ENCODE measurements around the gene WDR87. TPM values are rescaled to one million over a fixed set of nuclear protein-coding genes. Genes with fewer than 3 reads are reported as not detected.
"Not testable (repeated sequence)": the region's sequence is repeated elsewhere in the genome, so short reads cannot be mapped to it uniquely, and the experiment has no call there.

Gene WDR87
- total RNA-seq, 5 donors from 2014 or later (not counting 1 experiment from before 2014, with no cell fraction given), result not detected

DNA sequence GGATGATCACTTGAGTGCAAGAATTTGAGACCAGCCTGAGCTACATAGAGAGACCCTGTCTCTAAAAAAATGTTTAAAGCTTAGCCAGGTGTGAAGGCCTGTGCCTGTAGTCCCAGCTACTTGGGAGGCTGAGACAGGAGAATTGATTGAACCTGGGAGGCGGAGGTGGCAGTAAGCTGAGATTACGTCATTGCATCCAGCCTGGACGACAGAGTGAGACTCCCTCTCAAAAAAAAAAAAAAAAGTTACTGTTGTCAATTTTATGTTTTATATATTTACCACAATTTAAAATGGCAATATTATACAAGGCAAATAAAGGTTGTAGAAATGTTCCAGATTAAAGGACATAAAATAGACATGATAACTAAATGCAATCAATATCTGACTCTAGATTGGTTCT is 29.2 kb downstream of the WDR87 start:
- H3K4me3 Mint-ChIP-seq, result no peak overlapping the region
- no peaks in the 10 kb centered on the region for H3K4me1 Mint-ChIP-seq
- Histone ChIP-seq H3K9me3 (peaks cover 3% of the 10 kb centered on the region), H3K27me3 (replicated peaks in 1 of 2; ENCODE audit: control insufficient read depth in 2 of 2, extremely low read depth in 1 of 2, insufficient read depth in 2 of 2, low read length in 1 of 2) (peaks cover 0 to 3% of the 10 kb centered on the region in 2 experiments), H3K36me3 (ENCODE audit: control insufficient read depth in 2 of 2, extremely low read depth in 1 of 2, insufficient read depth in 1 of 2, low read length in 1 of 2) (no peaks in the 10 kb centered on the region), H3K4me1 (ENCODE audit: control insufficient read depth in 1 of 2, extremely low read depth in 1 of 2, insufficient read depth in 2 of 2, low read length in 2 of 2) (no peaks in the 10 kb centered on the region), H3K4me3 (ENCODE audit: control insufficient read depth in 1 of 2, extremely low read depth in 1 of 2, low read length in 1 of 2) (no peak overlapping the region), H3K27ac (ENCODE audit: low read length) (no peak overlapping the region)
- no CpG with 5 or more reads among the region's 3 CpGs for WGBS (ENCODE audit: insufficient coverage)
- POLR2A ChIA-PET, result no interaction called here
- H3K36me3 Mint-ChIP-seq, result no peaks in the 10 kb centered on the region
- H3K9me3 Mint-ChIP-seq, result peaks cover 5 to 7% (median 5%) of the 10 kb centered on the region in 3 donors
- H3K27ac Mint-ChIP-seq, result no peak overlapping the region
- ATAC-seq (replicated peaks in 1 of 4), result no peak
- CTCF ChIA-PET, result no interaction called here
- H3K27me3 Mint-ChIP-seq, result peaks cover 3 to 4% of the 10 kb centered on the region in 2 donors
- no peak for DNase-seq

DNA sequence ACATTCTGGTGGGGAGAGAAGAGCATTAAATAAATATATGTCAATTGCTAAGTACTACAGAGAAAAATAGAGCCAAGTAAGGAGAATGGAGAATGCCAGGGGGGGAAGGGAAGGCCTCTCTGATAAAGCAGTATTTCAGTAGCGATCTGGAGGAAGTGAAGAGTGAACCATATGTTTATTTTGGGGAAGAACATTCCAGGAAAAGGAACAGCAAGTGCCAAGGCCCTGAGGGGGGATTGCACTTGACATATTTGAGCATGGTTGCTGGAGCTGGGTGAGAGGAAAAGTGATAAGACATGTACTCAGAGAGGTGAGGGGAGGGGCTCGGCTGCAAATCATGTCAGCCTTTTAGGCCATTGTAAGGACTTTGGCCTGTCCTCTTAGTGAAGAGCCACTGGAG is 30.4 kb downstream of the WDR87 start:
- H3K36me3 Mint-ChIP-seq, result no peaks in the 10 kb centered on the region
- DNase-seq (no peak), ATAC-seq (replicated peaks in 1 of 4) (no peak)
- peaks cover 4 to 7% of the 10 kb centered on the region in 2 donors for H3K27me3 Mint-ChIP-seq
- Histone ChIP-seq H3K4me3 (ENCODE audit: control insufficient read depth in 1 of 2, extremely low read depth in 1 of 2, low read length in 1 of 2) (no peak overlapping the region), H3K4me1 (ENCODE audit: control insufficient read depth in 1 of 2, extremely low read depth in 1 of 2, insufficient read depth in 2 of 2, low read length in 2 of 2) (no peaks in the 10 kb centered on the region), H3K9me3 (no peaks in the 10 kb centered on the region), H3K27me3 (replicated peaks in 1 of 2; ENCODE audit: control insufficient read depth in 2 of 2, extremely low read depth in 1 of 2, insufficient read depth in 2 of 2, low read length in 1 of 2) (peaks cover 0 to 3% of the 10 kb centered on the region in 2 experiments), H3K36me3 (ENCODE audit: control insufficient read depth in 2 of 2, extremely low read depth in 1 of 2, insufficient read depth in 1 of 2, low read length in 1 of 2) (no peaks in the 10 kb centered on the region), H3K27ac (ENCODE audit: low read length) (no peak overlapping the region)
- ChIA-PET POLR2A (no interaction called here), CTCF (no interaction called here)
- no peaks in the 10 kb centered on the region for H3K4me1 Mint-ChIP-seq
- no peak overlapping the region for H3K27ac Mint-ChIP-seq
- peaks cover 0 to 9% (median 0%) of the 10 kb centered on the region in 3 donors for H3K9me3 Mint-ChIP-seq
- WGBS (ENCODE audit: insufficient coverage), result 0% methylated on average over 1 of the region's 2 CpGs
- no peak overlapping the region for H3K4me3 Mint-ChIP-seq

DNA sequence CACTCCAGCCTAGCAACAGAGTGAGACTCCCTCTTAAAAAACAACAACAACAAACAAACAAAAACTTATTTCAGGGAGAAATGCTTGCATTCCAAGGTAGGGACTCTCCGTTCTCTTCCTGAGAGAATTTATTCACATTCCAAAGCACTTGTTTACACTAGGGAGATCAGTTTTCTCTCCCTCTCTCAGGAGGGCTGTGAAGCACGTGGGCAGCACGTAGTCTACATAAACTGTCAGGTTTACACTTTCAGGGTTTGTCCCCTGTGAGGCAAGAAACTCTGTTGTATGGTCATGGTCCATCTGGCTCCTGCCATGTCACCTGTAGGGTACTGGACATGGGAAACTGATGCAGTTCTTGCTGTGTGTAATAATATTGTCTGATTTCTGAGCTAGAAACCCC is 31.6 kb downstream of the WDR87 start:
- H3K4me3 ChIP-seq (ENCODE audit: control insufficient read depth in 1 of 2, extremely low read depth in 1 of 2, low read length in 1 of 2), result no peak overlapping the region
- H3K27me3 ChIP-seq (replicated peaks in 1 of 2; ENCODE audit: control insufficient read depth in 2 of 2, extremely low read depth in 1 of 2, insufficient read depth in 2 of 2, low read length in 1 of 2), result peaks cover 0 to 6% of the 10 kb centered on the region in 2 experiments
- H3K4me3 Mint-ChIP-seq, result no peak overlapping the region
- peaks cover 0 to 9% (median 0%) of the 10 kb centered on the region in 3 donors for H3K9me3 Mint-ChIP-seq
- peaks cover 7 to 8% of the 10 kb centered on the region in 2 donors for H3K27me3 Mint-ChIP-seq
- POLR2A ChIA-PET, result no interaction called here
- H3K4me1 ChIP-seq (ENCODE audit: control insufficient read depth in 1 of 2, extremely low read depth in 1 of 2, insufficient read depth in 2 of 2, low read length in 2 of 2), result no peaks in the 10 kb centered on the region
- no peaks in the 10 kb centered on the region for H3K36me3 ChIP-seq (ENCODE audit: control insufficient read depth in 2 of 2, extremely low read depth in 1 of 2, insufficient read depth in 1 of 2, low read length in 1 of 2)
- WGBS (ENCODE audit: insufficient coverage), result 70% methylated on average over 2 of the region's 3 CpGs
- DNase-seq (no peak), ATAC-seq (replicated peaks in 1 of 4) (no peak)
- no peak overlapping the region for H3K27ac ChIP-seq (ENCODE audit: low read length)
- H3K4me1 Mint-ChIP-seq, result no peaks in the 10 kb centered on the region
- CTCF ChIA-PET, result no interaction called here
- H3K27ac Mint-ChIP-seq, result no peak overlapping the region
- H3K9me3 ChIP-seq, result no peaks in the 10 kb centered on the region
- H3K36me3 Mint-ChIP-seq, result no peaks in the 10 kb centered on the region

DNA sequence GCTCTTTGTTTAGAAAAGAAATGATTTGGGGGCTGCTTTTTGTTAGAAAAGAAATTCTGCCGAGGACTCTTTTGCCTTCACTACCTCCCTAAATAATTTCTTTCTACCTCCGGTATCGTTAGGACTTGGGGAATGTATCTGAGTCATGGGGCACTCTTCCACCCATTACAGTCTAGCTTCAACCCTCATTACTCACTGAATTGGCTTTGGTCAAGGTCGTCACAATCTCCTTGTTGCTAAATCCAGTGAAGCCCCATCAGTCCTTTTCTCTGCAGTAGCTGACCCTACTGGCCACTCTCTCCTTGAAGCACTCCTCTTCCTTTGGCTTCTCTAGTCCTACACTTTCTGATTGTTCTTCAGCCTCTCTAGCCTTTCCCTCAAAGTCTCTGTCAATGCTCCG is 34.0 kb downstream of the WDR87 start:
- no peak for DNase-seq
- ChIA-PET CTCF (no interaction called here), POLR2A (no interaction called here)
- ATAC-seq (replicated peaks in 1 of 4), result no peak
- Histone ChIP-seq H3K27ac (ENCODE audit: low read length) (no peak overlapping the region), H3K36me3 (ENCODE audit: control insufficient read depth in 2 of 2, extremely low read depth in 1 of 2, insufficient read depth in 1 of 2, low read length in 1 of 2) (no peaks in the 10 kb centered on the region), H3K9me3 (no peaks in the 10 kb centered on the region), H3K4me3 (ENCODE audit: control insufficient read depth in 1 of 2, extremely low read depth in 1 of 2, low read length in 1 of 2) (no peak overlapping the region), H3K4me1 (ENCODE audit: control insufficient read depth in 1 of 2, extremely low read depth in 1 of 2, insufficient read depth in 2 of 2, low read length in 2 of 2) (no peaks in the 10 kb centered on the region), H3K27me3 (replicated peaks in 1 of 2; ENCODE audit: control insufficient read depth in 2 of 2, extremely low read depth in 1 of 2, insufficient read depth in 2 of 2, low read length in 1 of 2) (peaks cover 0 to 6% of the 10 kb centered on the region in 2 experiments)
- Mint-ChIP-seq H3K4me3 (no peak overlapping the region), H3K9me3 (peaks cover 0 to 9% (median 0%) of the 10 kb centered on the region in 3 donors), H3K4me1 (no peaks in the 10 kb centered on the region), H3K27ac (no peak overlapping the region), H3K27me3 (peaks cover 7 to 13% of the 10 kb centered on the region in 2 donors), H3K36me3 (no peaks in the 10 kb centered on the region)
- 75% methylated on average over 1 of the region's 5 CpGs for WGBS (ENCODE audit: insufficient coverage)

DNA sequence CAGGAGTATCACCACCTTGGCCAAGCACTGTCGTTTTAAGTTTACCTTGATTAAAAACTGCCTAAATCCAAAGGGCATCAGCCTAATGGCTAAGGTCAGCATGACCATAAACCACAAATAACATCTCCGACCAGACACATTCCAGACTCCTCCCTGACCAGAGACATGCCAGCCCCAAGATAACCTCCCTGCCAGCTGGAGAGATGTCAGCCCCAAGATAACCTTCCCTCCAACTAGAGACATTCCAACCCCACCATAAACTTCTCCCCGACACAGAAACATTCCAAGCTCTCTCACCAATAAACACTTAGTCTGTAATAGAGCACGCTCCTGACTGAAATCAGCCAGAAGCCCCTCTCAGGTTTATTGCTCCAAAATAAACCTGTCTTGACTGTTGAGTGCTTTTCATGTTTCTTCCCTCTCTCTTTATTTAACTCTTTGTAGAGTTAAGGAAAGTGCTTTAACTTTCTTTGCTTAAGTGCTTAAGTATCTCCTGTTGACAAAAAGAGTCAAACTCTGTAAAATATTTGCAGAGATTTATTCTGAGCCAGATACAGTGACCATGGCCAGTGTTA is 36.5 kb downstream of the WDR87 start:
- H3K27ac Mint-ChIP-seq, result no peak overlapping the region
- H3K4me3 ChIP-seq (ENCODE audit: control insufficient read depth in 1 of 2, extremely low read depth in 1 of 2, low read length in 1 of 2), result no peak overlapping the region
- DNase-seq, result no peak
- H3K4me3 Mint-ChIP-seq, result no peak overlapping the region
- H3K36me3 ChIP-seq (ENCODE audit: control insufficient read depth in 2 of 2, extremely low read depth in 1 of 2, insufficient read depth in 1 of 2, low read length in 1 of 2), result no peaks in the 10 kb centered on the region
- POLR2A ChIA-PET, result no interaction called here
- H3K4me1 ChIP-seq (ENCODE audit: control insufficient read depth in 1 of 2, extremely low read depth in 1 of 2, insufficient read depth in 2 of 2, low read length in 2 of 2), result no peaks in the 10 kb centered on the region
- no peak overlapping the region for H3K27ac ChIP-seq (ENCODE audit: low read length)
- H3K9me3 ChIP-seq, result no peaks in the 10 kb centered on the region
- CTCF ChIA-PET, result no interaction called here
- no peaks in the 10 kb centered on the region for H3K36me3 Mint-ChIP-seq
- no peaks in the 10 kb centered on the region for H3K4me1 Mint-ChIP-seq
- peaks cover 0 to 9% (median 0%) of the 10 kb centered on the region in 3 donors for H3K9me3 Mint-ChIP-seq
- ATAC-seq (replicated peaks in 1 of 4), result no peak
- H3K27me3 Mint-ChIP-seq, result peaks cover 7 to 16% of the 10 kb centered on the region in 2 donors
- peaks cover 0 to 6% of the 10 kb centered on the region in 2 experiments for H3K27me3 ChIP-seq (replicated peaks in 1 of 2; ENCODE audit: control insufficient read depth in 2 of 2, extremely low read depth in 1 of 2, insufficient read depth in 2 of 2, low read length in 1 of 2)
- WGBS (ENCODE audit: insufficient coverage), result 58% methylated on average over 3 of the region's 4 CpGs

DNA sequence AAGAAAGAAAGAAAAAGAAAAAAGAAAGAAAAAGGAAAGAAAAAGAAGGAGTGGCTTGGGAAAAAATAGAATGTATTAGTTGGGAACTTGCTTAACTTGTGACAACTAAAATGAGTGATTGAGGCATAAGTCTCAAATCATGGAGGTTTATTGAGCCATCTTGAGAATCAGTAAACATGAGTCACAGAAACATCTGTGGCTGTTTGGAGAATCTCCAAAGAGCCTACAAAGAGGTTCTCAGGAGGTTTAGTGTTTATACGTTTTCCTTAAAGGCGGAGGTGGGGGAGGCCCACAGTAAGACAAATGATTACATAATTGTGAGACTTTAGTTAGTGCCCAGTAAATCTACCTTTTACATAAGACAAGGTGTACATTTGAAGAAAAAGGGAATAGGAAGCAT is 38.6 kb downstream of the WDR87 start:
- POLR2A ChIA-PET, result no interaction called here
- H3K27me3 ChIP-seq (replicated peaks in 1 of 2; ENCODE audit: control insufficient read depth in 2 of 2, extremely low read depth in 1 of 2, insufficient read depth in 2 of 2, low read length in 1 of 2), result peaks cover 0 to 2% of the 10 kb centered on the region in 2 experiments
- CTCF ChIA-PET, result no interaction called here
- no peaks in the 10 kb centered on the region for H3K36me3 ChIP-seq (ENCODE audit: control insufficient read depth in 2 of 2, extremely low read depth in 1 of 2, insufficient read depth in 1 of 2, low read length in 1 of 2)
- no peak overlapping the region for H3K27ac ChIP-seq (ENCODE audit: low read length)
- no peaks in the 10 kb centered on the region for H3K4me1 ChIP-seq (ENCODE audit: control insufficient read depth in 1 of 2, extremely low read depth in 1 of 2, insufficient read depth in 2 of 2, low read length in 2 of 2)
- no peaks in the 10 kb centered on the region for H3K4me1 Mint-ChIP-seq
- no peak overlapping the region for H3K4me3 ChIP-seq (ENCODE audit: control insufficient read depth in 1 of 2, extremely low read depth in 1 of 2, low read length in 1 of 2)
- no peaks in the 10 kb centered on the region for H3K9me3 ChIP-seq
- H3K36me3 Mint-ChIP-seq, result no peaks in the 10 kb centered on the region
- H3K4me3 Mint-ChIP-seq, result no peak overlapping the region
- no peak overlapping the region for H3K27ac Mint-ChIP-seq
- ATAC-seq (replicated peaks in 1 of 4) (no peak), DNase-seq (no peak)
- H3K9me3 Mint-ChIP-seq, result peaks cover 0 to 9% (median 0%) of the 10 kb centered on the region in 3 donors
- whole genome bisulfite sequencing (ENCODE audit: insufficient coverage), result no CpG with 5 or more reads among the region's 2 CpGs
- H3K27me3 Mint-ChIP-seq, result peaks cover 7 to 12% of the 10 kb centered on the region in 2 donors

DNA sequence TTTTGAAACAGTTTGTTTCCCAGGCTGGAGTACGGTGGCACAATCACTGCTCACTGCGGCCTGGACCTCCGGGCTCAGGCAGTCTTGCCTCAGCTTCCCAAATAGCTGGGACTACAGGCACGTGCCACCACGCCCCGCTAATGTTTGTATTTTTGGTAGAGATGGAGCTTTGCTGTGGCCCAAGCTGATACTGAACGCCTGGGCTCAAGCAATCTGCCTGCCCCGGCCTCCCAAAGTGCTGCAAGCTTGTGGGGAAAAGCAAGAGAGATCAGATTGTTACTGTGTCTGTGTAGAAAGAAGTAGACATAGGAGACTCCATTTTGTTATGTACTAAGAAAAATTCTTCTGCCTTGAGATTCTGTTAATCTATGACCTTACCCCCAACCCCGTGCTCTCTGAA is 40.5 kb downstream of the WDR87 start:
- H3K4me1 ChIP-seq (ENCODE audit: control insufficient read depth in 1 of 2, extremely low read depth in 1 of 2, insufficient read depth in 2 of 2, low read length in 2 of 2); H3K27ac ChIP-seq (ENCODE audit: low read length); CTCF ChIA-PET: not testable (repeated sequence)

More for the DNA sequence above, 40.5 kb downstream of the WDR87 start:
- peaks cover 0 to 12% of the 10 kb centered on the region in 2 donors for H3K27me3 Mint-ChIP-seq
- H3K9me3 ChIP-seq; H3K36me3 ChIP-seq (ENCODE audit: control insufficient read depth in 2 of 2, extremely low read depth in 1 of 2, insufficient read depth in 1 of 2, low read length in 1 of 2); DNase-seq; H3K4me3 Mint-ChIP-seq; H3K9me3 Mint-ChIP-seq; H3K4me3 ChIP-seq (ENCODE audit: control insufficient read depth in 1 of 2, extremely low read depth in 1 of 2, low read length in 1 of 2); ATAC-seq (replicated peaks in 1 of 4); H3K36me3 Mint-ChIP-seq; H3K27ac Mint-ChIP-seq; H3K27me3 ChIP-seq (replicated peaks in 1 of 2; ENCODE audit: control insufficient read depth in 2 of 2, extremely low read depth in 1 of 2, insufficient read depth in 2 of 2, low read length in 1 of 2); POLR2A ChIA-PET; H3K4me1 Mint-ChIP-seq: not testable (repeated sequence)
- WGBS (ENCODE audit: insufficient coverage), result 79% methylated on average over 5 of the region's 9 CpGs

All from T-cell (primary cell).